ENCODE data around the gene PECR. TPM values are rescaled to one million over a fixed set of nuclear protein-coding genes. Genes with fewer than 3 reads are reported as not detected.

Gene PECR
- total and polyA plus RNA-seq, 4 donors: 10.6 to 25.9 (median 13.4) TPM

DNA sequence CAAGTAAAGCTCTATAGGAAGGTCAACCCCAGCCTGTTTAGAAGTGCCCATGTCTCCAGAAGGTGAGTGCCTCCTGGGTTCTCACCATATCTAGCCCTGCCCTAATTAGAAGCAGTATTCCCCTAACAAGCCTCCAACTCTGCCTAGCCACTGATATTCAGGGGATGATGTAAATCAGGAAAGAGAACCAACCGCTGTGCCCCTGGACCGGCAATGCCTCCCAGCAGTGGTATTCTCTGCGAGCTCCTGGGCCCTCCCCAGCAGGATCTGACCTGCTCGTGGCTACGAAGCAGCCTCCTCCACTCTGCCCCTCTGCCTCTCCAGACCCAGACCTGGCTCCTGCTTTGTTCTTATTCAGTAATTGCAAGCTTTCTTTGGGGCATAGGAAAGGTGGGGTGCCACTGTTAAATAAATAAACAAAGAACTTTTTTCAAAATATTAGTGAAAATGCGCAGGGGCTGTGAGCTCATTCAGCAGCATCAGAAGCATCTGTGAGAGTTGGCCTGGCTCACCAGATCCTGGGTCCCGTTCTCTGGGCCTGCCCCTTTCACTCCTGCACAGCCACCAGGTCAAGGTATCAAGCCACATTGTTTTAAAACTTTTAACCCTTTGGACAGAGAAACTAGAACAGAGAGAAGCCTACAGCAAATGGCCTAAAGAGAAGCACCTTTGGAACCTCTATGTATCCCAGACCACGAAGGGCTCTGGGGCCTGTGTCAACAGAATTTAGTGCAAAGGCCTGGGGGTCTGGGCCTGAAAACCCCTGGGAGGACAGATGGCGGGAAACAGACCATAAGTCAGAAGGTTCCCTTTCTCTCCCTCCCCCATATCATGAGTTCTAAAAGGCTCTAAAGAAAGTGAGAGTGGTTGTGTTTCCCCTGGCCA lies 80.2 kb downstream of the PECR start:
- H3K9me3 ChIP-seq (ENCODE audit: control insufficient read depth in 4 of 4, insufficient read depth in 3 of 4, low read length in 3 of 4): no peaks in the 10 kb centered on the region
- 41 to 60% methylated on average over 9 of the region's 9 CpGs for WGBS, 2 donors
- DNase-seq (no peak), ATAC-seq (ENCODE audit: insufficient read depth, low FRiP score) (no peak)
- TF ChIP-seq, protein P1, sequence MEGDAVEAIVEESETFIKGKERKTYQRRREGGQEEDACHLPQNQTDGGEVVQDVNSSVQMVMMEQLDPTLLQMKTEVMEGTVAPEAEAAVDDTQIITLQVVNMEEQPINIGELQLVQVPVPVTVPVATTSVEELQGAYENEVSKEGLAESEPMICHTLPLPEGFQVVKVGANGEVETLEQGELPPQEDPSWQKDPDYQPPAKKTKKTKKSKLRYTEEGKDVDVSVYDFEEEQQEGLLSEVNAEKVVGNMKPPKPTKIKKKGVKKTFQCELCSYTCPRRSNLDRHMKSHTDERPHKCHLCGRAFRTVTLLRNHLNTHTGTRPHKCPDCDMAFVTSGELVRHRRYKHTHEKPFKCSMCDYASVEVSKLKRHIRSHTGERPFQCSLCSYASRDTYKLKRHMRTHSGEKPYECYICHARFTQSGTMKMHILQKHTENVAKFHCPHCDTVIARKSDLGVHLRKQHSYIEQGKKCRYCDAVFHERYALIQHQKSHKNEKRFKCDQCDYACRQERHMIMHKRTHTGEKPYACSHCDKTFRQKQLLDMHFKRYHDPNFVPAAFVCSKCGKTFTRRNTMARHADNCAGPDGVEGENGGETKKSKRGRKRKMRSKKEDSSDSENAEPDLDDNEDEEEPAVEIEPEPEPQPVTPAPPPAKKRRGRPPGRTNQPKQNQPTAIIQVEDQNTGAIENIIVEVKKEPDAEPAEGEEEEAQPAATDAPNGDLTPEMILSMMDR (IDR thresholded peaks at IDR 0.05; ENCODE audit: control extremely low read depth, extremely low read depth): no peak
- H3K27me3 ChIP-seq (ENCODE audit: control insufficient read depth in 3 of 3, insufficient read depth in 3 of 3, low read length in 2 of 3): no peaks in the 10 kb centered on the region
- no peak overlapping the region for H3K27ac ChIP-seq (ENCODE audit: low read depth in 1 of 2, low read length in 1 of 2)
- H3K4me1 ChIP-seq (ENCODE audit: control insufficient read depth in 5 of 5, insufficient read depth in 5 of 5, low read length in 5 of 5): peaks cover 0 to 6% (median 0%) of the 10 kb centered on the region in 5 donors
- peaks cover 0 to 4% (median 1%) of the 10 kb centered on the region in 4 donors for H3K36me3 ChIP-seq (ENCODE audit: control insufficient read depth in 4 of 4, insufficient read depth in 4 of 4, low read length in 4 of 4)
- H3K9ac ChIP-seq (ENCODE audit: insufficient read depth in 1 of 2, low read length in 2 of 2): no peak overlapping the region
- no peak overlapping the region for H3K4me3 ChIP-seq

DNA sequence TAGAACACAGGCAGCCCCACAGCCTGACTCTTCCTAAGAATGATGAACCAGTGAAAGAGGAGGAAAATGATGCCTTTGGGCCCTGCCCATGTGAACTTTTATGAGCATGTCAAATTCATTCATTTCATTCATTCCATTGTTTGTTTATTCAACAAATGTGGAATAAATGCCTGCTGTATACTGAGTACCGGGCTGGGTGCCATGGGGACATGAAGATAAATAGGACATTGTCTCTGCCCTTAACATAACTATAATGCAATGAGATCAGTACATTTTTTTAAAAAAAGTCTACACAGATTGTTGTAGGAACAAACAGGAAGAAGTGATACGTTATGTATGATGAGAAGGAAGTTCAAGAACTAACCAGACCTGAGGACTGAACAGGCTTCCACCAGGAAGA lies 83.0 kb downstream of the PECR start:
- Histone ChIP-seq H3K4me3 (no peak overlapping the region), H3K9me3 (ENCODE audit: control insufficient read depth in 4 of 4, insufficient read depth in 3 of 4, low read length in 3 of 4) (no peaks in the 10 kb centered on the region), H3K9ac (ENCODE audit: insufficient read depth in 1 of 2, low read length in 2 of 2) (no peak overlapping the region), H3K36me3 (ENCODE audit: control insufficient read depth in 4 of 4, insufficient read depth in 4 of 4, low read length in 4 of 4) (peaks cover 0 to 4% (median 2%) of the 10 kb centered on the region in 4 donors), H3K4me1 (ENCODE audit: control insufficient read depth in 5 of 5, insufficient read depth in 5 of 5, low read length in 5 of 5) (peaks cover 0 to 6% (median 0%) of the 10 kb centered on the region in 5 donors), H3K27ac (ENCODE audit: low read depth in 1 of 2, low read length in 1 of 2) (no peak overlapping the region), H3K27me3 (ENCODE audit: control insufficient read depth in 3 of 3, insufficient read depth in 3 of 3, low read length in 2 of 3) (no peaks in the 10 kb centered on the region)
- DNase-seq (no peak), ATAC-seq (ENCODE audit: insufficient read depth, low FRiP score) (no peak)
- TF ChIP-seq, protein P1 (IDR thresholded peaks at IDR 0.05; ENCODE audit: control extremely low read depth, extremely low read depth): no peak
- 50 to 54% methylated on average over 2 of the region's 2 CpGs for WGBS, 2 donors

DNA sequence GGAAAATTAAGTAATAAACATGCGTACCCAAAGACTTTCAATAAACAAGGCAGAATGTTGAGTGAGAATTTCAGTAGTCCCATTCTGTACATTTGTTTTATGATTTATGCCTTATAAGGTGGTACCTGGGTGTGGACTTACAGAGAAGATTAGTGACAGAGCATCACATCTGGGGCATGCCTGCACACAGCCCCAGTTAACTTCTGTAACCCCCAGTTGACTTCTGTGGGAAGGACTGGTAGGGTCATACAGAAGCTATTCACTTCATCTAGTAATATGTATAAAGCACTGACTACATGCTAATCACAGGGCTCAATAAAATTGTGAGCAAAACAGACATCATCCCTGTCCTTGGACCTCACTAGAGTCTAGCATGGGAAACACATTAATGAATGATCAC lies 84.4 kb downstream of the PECR start:
- H3K9ac ChIP-seq (ENCODE audit: insufficient read depth in 1 of 2, low read length in 2 of 2): no peak overlapping the region
- H3K4me3 ChIP-seq: no peak overlapping the region
- TF ChIP-seq, protein P1 (IDR thresholded peaks at IDR 0.05; ENCODE audit: control extremely low read depth, extremely low read depth): no peak
- no peaks in the 10 kb centered on the region for H3K27me3 ChIP-seq (ENCODE audit: control insufficient read depth in 3 of 3, insufficient read depth in 3 of 3, low read length in 2 of 3)
- DNase-seq (no peak), ATAC-seq (ENCODE audit: insufficient read depth, low FRiP score) (no peak)
- peaks cover 0 to 4% (median 2%) of the 10 kb centered on the region in 4 donors for H3K36me3 ChIP-seq (ENCODE audit: control insufficient read depth in 4 of 4, insufficient read depth in 4 of 4, low read length in 4 of 4)
- H3K9me3 ChIP-seq (ENCODE audit: control insufficient read depth in 4 of 4, insufficient read depth in 3 of 4, low read length in 3 of 4): no peaks in the 10 kb centered on the region
- H3K4me1 ChIP-seq (ENCODE audit: control insufficient read depth in 5 of 5, insufficient read depth in 5 of 5, low read length in 5 of 5): no peaks in the 10 kb centered on the region
- WGBS, 2 donors: 98 to 100% methylated on average over 1 of the region's 1 CpG
- no peak overlapping the region for H3K27ac ChIP-seq (ENCODE audit: low read depth in 1 of 2, low read length in 1 of 2)
